GM19351 (cell line): ENCODE results near the gene NINL.

Experiments used
- ATAC-seq: cut with Tn5 transposase; IDR thresholded peaks from one replicate; pipeline ENCODE4 v1.9.1; 2021; ENCODE audit warnings: mild to moderate bottlenecking, moderate library complexity; ENCODE audit not compliant: unreplicated experiment

Gene NINL

GRCh38 chr20:25469558-25469957, 115.8 kb downstream of the NINL start:
- ATAC-seq: no peak

GRCh38 chr20:25468126-25469075, 116.9 kb downstream of the NINL start:
- no peak for ATAC-seq

- no peak for ATAC-seq
Observed at GRCh38 chr20:25467441-25467840, 117.9 kb downstream of the NINL start.

- ATAC-seq: no peak
Observed at GRCh38 chr20:25466846-25467245, 118.5 kb downstream of the NINL start.

GRCh38 chr20:25465243-25466135, 119.8 kb downstream of the NINL start:
- no peak for ATAC-seq

- ATAC-seq: no peak
Observed at GRCh38 chr20:25464501-25465242, 120.7 kb downstream of the NINL start.

- no peak for ATAC-seq
Observed at GRCh38 chr20:25461786-25462545, 123.4 kb downstream of the NINL start.

GRCh38 chr20:25461281-25461650, 124.1 kb downstream of the NINL start:
- ATAC-seq: no peak

GRCh38 chr20:25460566-25461280, 124.6 kb downstream of the NINL start:
- ATAC-seq: no peak

GRCh38 chr20:25459916-25460535, 125.3 kb downstream of the NINL start:
- no peak for ATAC-seq

- no peak for ATAC-seq
Observed at GRCh38 chr20:25459111-25459830, 126.1 kb downstream of the NINL start.

GRCh38 chr20:25457886-25458680, 127.2 kb downstream of the NINL start:
- no peak for ATAC-seq

GRCh38 chr20:25454153-25454900, 131.0 kb downstream of the NINL start:
- no peak for ATAC-seq

- no peak for ATAC-seq
Observed at GRCh38 chr20:25453035-25453810, 132.1 kb downstream of the NINL start.

- ATAC-seq: no peak
Observed at GRCh38 chr20:25452333-25452732, 133.0 kb downstream of the NINL start.

GRCh38 chr20:25447671-25448070, 137.7 kb downstream of the NINL start:
- ATAC-seq: no peak
